Left lung (tissue), 10 donors: Measurements from ENCODE around the gene SDR42E1. TPM values are rescaled to one million over a fixed set of nuclear protein-coding genes. Genes with fewer than 3 reads are reported as not detected.
A peak's percentile ranks its signal among the peaks of the same experiment; 100 is the strongest.

Experiments used
- ATAC-seq: fragments of 200-7000 bp; cut with Tn5 transposase; one replicate; pipeline ENCODE4 v1.9.1; 2020; ENCODE audit warnings: moderate library complexity
- DNase-seq, 4 donors: peaks; one replicate each; pipeline ENCODE4 v3.0.0-alpha.2; 2013 to 2020
- H3K27ac ChIP-seq, 2 donors: fragments of 200-600 bp; sonication (generic) in 1 of 2; one replicate each; pipeline versions ENCODE4 v1.5.0 to v1.8.0; 2020 to 2021
- H3K27me3 ChIP-seq, 2 donors: fragments of 200-600 bp; sonication (generic) in 1 of 2; one replicate each; pipeline versions ENCODE4 v1.5.0 to v1.8.0; 2020 to 2021
- H3K36me3 ChIP-seq, 2 donors: fragments of 200-600 bp; sonication (generic) in 1 of 2; one replicate each; pipeline versions ENCODE4 v1.5.0 to v1.8.0; 2020 to 2021
- H3K4me1 ChIP-seq, 2 donors: fragments of 200-600 bp; one replicate each; pipeline ENCODE4 v1.8.0; 2021
- H3K4me3 ChIP-seq, 2 donors: fragments of 200-600 bp; sonication (generic) in 1 of 2; one replicate each; pipeline versions ENCODE4 v1.5.0 to v1.8.0; 2020 to 2021; ENCODE audit warnings: mild to moderate bottlenecking in 1 of 2
- H3K9me3 ChIP-seq, 2 donors: fragments of 200-600 bp; sonication (generic) in 1 of 2; one replicate each; pipeline versions ENCODE4 v1.5.0 to v1.8.0; 2020 to 2021
- intact Hi-C, 2 donors: fragments of 100-400 bp; cut with DNase I; formaldehyde crosslinking; loops; one replicate each; pipeline versions ENCODE4 v1.11.2 to v1.14.2; 2022
- polyA plus RNA-seq, 6 donors: library from polyadenylated mRNA; unstranded; fragments of 120-200 nt; gene quantifications; one replicate each; pipeline ENCODE4 v1.2.1, GENCODE V29; 2013; ENCODE audit not compliant: insufficient read length in 6 of 6
- total RNA-seq, 2 donors: library from RNA; stranded (reverse); fragmentation: NEBNext Ultra II Directional; extraction: Animal tissue kit (Norgen Biotek cat#: 25700); gene quantifications; one replicate each; pipeline ENCODE4 v1.2.1, GENCODE V29; 2021
- TF ChIP-seq, protein P1 (sequence below), 2 donors: fragments of 200-600 bp; sonication (generic) in 1 of 2; IDR thresholded peaks; one replicate each; pipeline versions ENCODE4 v1.5.0 to v1.8.0; 2021; ENCODE audit warnings: antibody characterized with exemption in 2 of 2
- donor health status: DM: no; HTN: yes; CAD: no.
- donor health status: DM: no; HTN: no; CAD: no.

The SDR42E1 gene
- total and polyA plus RNA-seq, 8 donors: 7.0 to 9.3 (median 8.7) TPM

DNA sequence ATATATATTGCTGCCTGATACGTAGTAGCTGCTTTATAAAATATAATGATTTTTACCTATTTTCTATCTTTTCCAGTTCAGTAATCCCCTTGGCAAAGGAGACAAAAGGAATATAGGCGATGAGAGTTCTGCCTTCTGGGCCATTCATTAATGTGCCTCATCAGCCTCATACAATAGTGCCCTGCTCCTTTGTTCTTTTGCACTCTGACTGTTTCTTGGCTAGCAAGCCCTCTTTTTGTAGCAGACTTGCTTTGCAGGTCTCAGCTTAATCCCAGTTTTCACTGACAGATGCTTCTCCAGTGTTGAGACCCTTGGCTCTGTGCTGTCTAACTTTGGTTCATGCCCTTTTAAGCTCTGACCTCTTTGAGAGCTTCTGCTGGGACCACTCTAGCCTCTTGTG lies 34.2 kb upstream of the SDR42E1 start:
- no peak for ATAC-seq
- no peak overlapping the region for H3K27ac ChIP-seq
- TF ChIP-seq, protein P1, sequence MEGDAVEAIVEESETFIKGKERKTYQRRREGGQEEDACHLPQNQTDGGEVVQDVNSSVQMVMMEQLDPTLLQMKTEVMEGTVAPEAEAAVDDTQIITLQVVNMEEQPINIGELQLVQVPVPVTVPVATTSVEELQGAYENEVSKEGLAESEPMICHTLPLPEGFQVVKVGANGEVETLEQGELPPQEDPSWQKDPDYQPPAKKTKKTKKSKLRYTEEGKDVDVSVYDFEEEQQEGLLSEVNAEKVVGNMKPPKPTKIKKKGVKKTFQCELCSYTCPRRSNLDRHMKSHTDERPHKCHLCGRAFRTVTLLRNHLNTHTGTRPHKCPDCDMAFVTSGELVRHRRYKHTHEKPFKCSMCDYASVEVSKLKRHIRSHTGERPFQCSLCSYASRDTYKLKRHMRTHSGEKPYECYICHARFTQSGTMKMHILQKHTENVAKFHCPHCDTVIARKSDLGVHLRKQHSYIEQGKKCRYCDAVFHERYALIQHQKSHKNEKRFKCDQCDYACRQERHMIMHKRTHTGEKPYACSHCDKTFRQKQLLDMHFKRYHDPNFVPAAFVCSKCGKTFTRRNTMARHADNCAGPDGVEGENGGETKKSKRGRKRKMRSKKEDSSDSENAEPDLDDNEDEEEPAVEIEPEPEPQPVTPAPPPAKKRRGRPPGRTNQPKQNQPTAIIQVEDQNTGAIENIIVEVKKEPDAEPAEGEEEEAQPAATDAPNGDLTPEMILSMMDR (IDR thresholded peaks at IDR 0.05): no peak
- H3K27me3 ChIP-seq: no peaks in the 10 kb centered on the region
- no peaks in the 10 kb centered on the region for H3K4me1 ChIP-seq
- no peak overlapping the region for H3K4me3 ChIP-seq
- intact Hi-C loops: no loop called here
- H3K9me3 ChIP-seq: no peaks in the 10 kb centered on the region
- H3K36me3 ChIP-seq: no peaks in the 10 kb centered on the region
- DNase-seq: no peak

DNA sequence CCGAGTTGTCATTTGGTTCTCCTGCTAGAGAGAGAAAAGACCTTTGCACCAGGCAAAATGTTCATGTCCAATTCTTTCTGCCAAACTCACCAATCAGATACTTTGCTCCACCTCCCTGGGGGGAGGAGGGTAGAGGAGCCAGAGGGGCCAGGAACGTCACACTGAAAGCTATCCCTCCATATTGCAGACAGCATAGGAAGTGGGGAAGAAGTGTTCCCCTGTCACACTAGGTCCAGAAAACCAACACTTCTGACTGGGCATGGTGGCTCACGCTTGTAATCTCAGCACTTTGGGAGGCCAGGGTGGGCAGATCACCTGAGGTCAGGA lies 33.3 kb upstream of the SDR42E1 start:
- TF ChIP-seq, protein P1 (IDR thresholded peaks at IDR 0.05): no peak
- intact Hi-C loops: no loop called here
- no peaks in the 10 kb centered on the region for H3K36me3 ChIP-seq
- H3K27me3 ChIP-seq: no peaks in the 10 kb centered on the region
- peak in 1 of 4 donors; percentile 21 for DNase-seq
- H3K4me1 ChIP-seq: no peaks in the 10 kb centered on the region
- no peak overlapping the region for H3K4me3 ChIP-seq
- no peaks in the 10 kb centered on the region for H3K9me3 ChIP-seq
- H3K27ac ChIP-seq: peak overlapping the region in 1 of 2 donors; percentile 13
- no peak for ATAC-seq

DNA sequence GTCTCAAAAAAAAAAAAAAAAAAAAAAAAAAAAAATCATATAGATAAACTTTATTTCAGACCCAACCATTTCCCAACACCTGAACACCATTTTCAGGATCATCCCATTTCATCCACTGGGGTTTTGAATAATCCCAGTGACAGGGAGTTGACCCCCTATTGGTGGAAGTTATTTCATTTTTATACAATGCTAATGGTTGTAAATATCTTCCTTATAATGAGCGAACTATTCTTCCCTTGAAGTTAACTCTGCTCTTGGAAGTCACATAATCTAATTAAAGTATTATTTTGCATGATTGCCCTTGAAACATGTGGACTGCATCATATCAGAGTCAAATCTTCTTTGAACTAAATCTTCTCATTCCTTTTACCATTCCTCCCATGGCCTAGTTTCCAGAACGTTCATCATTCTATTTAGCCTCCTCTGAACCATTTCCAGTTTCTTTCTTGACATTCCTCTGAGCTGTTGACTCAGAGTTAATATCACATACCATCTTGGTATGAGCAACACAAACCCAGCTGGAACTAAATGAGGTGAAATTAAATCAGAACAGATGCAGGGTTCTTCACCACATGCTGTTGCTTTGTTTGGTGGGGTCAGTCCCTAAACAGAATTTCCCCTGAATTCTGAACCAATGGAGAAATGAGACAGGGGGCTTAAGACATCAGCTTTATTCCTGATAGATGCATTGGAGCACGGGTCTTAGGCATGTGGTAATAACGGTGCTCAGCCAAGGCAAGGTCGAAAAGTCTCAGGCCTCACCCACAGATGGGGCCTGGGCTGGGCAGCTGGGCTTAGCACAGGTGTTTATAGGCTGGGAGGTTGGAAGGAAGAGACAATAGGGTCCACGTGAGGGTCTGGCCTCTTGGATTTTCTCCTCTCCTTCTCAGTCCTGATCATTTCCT lies 32.7 kb upstream of the SDR42E1 start:
- no peak overlapping the region for H3K4me3 ChIP-seq
- intact Hi-C loops: no loop called here
- peak overlapping the region in 1 of 2 donors; percentile 13 for H3K27ac ChIP-seq
- no peaks in the 10 kb centered on the region for H3K9me3 ChIP-seq
- H3K4me1 ChIP-seq: no peaks in the 10 kb centered on the region
- peak; percentile 43 for ATAC-seq
- H3K27me3 ChIP-seq: no peaks in the 10 kb centered on the region
- TF ChIP-seq, protein P1 (IDR thresholded peaks at IDR 0.05): no peak
- H3K36me3 ChIP-seq: no peaks in the 10 kb centered on the region
- DNase-seq: peak in 2 of 4 donors; percentile 85 to 86

GRCh38 chr16:82042846-82043245 lies 31.6 kb upstream of the SDR42E1 start:
- intact Hi-C loops: no loop called here
- no peak overlapping the region for H3K27ac ChIP-seq
- H3K36me3 ChIP-seq: no peaks in the 10 kb centered on the region
- no peaks in the 10 kb centered on the region for H3K4me1 ChIP-seq
- H3K9me3 ChIP-seq: no peaks in the 10 kb centered on the region
- H3K27me3 ChIP-seq: no peaks in the 10 kb centered on the region
- ATAC-seq (no peak), DNase-seq (no peak)
- TF ChIP-seq, protein P1 (IDR thresholded peaks at IDR 0.05): no peak
- no peak overlapping the region for H3K4me3 ChIP-seq

GRCh38 chr16:82042144-82042543 lies 30.9 kb upstream of the SDR42E1 start:
- ATAC-seq (no peak), DNase-seq (no peak)
- intact Hi-C loops: no loop called here

More at GRCh38 chr16:82042144-82042543, 30.9 kb upstream of the SDR42E1 start:
- Histone ChIP-seq H3K4me3 (no peak overlapping the region), H3K27ac (no peak overlapping the region), H3K27me3 (no peaks in the 10 kb centered on the region), H3K9me3 (no peaks in the 10 kb centered on the region), H3K4me1 (no peaks in the 10 kb centered on the region), H3K36me3 (no peaks in the 10 kb centered on the region)
- TF ChIP-seq, protein P1 (IDR thresholded peaks at IDR 0.05): no peak
